ENCODE data around the gene FLAD1.
"Not testable (repeated sequence)": the region's sequence is repeated elsewhere in the genome, so short reads cannot be mapped to it uniquely, and the experiment has no call there.

The FLAD1 gene

GRCh38 chr1:154986736-154987135, 3.6 kb downstream of the FLAD1 start:
- not testable (repeated sequence) for H3K9me3 ChIP-seq (replicated peaks; ENCODE audit: low read length); H3K27me3 ChIP-seq (ENCODE audit: control insufficient read depth, insufficient read depth, low read length); H3K9ac ChIP-seq (ENCODE audit: low read depth, low read length); H3K4me2 ChIP-seq (ENCODE audit: low read length); H3K4me3 ChIP-seq (ENCODE audit: low read length)
- Histone ChIP-seq H3K4me1 (ENCODE audit: control insufficient read depth, insufficient read depth, low read length) (peaks cover 16% of the 10 kb centered on the region), H3K36me3 (ENCODE audit: insufficient read depth, low read length) (peaks cover 36% of the 10 kb centered on the region)

GRCh38 chr1:154987326-154987725, 4.2 kb downstream of the FLAD1 start:
- peaks cover 36% of the 10 kb centered on the region for H3K36me3 ChIP-seq (ENCODE audit: insufficient read depth, low read length)
- peaks cover 15% of the 10 kb centered on the region for H3K4me1 ChIP-seq (ENCODE audit: control insufficient read depth, insufficient read depth, low read length)
- no peak overlapping the region for H3K4me3 ChIP-seq (ENCODE audit: low read length)
- no peak overlapping the region for H3K9ac ChIP-seq (ENCODE audit: low read depth, low read length)
- H3K27me3 ChIP-seq (ENCODE audit: control insufficient read depth, insufficient read depth, low read length), result no peaks in the 10 kb centered on the region
- no peaks in the 10 kb centered on the region for H3K9me3 ChIP-seq (replicated peaks; ENCODE audit: low read length)
- no peak overlapping the region for H3K4me2 ChIP-seq (ENCODE audit: low read length)

GRCh38 chr1:154988058-154988954, 5.2 kb downstream of the FLAD1 start:
- H3K27me3 ChIP-seq (ENCODE audit: control insufficient read depth, insufficient read depth, low read length), result no peaks in the 10 kb centered on the region
- H3K36me3 ChIP-seq (ENCODE audit: insufficient read depth, low read length), result peaks cover 36% of the 10 kb centered on the region
- peaks cover 14% of the 10 kb centered on the region for H3K4me1 ChIP-seq (ENCODE audit: control insufficient read depth, insufficient read depth, low read length)
- H3K4me2 ChIP-seq (ENCODE audit: low read length), result no peak overlapping the region
- H3K9me3 ChIP-seq (replicated peaks; ENCODE audit: low read length), result no peaks in the 10 kb centered on the region
- no peak overlapping the region for H3K9ac ChIP-seq (ENCODE audit: low read depth, low read length)
- no peak overlapping the region for H3K4me3 ChIP-seq (ENCODE audit: low read length)

- Histone ChIP-seq H3K36me3 (ENCODE audit: insufficient read depth, low read length) (peaks cover 36% of the 10 kb centered on the region), H3K4me3 (ENCODE audit: low read length) (no peak overlapping the region), H3K4me1 (ENCODE audit: control insufficient read depth, insufficient read depth, low read length) (peaks cover 8% of the 10 kb centered on the region), H3K9ac (ENCODE audit: low read depth, low read length) (no peak overlapping the region), H3K27me3 (ENCODE audit: control insufficient read depth, insufficient read depth, low read length) (no peaks in the 10 kb centered on the region), H3K9me3 (replicated peaks; ENCODE audit: low read length) (no peaks in the 10 kb centered on the region), H3K4me2 (ENCODE audit: low read length) (no peak overlapping the region)
Observed at GRCh38 chr1:154989195-154989860, 6.2 kb downstream of the FLAD1 start.

- no peak overlapping the region for H3K4me3 ChIP-seq (ENCODE audit: low read length)
- H3K36me3 ChIP-seq (ENCODE audit: insufficient read depth, low read length), result peaks cover 36% of the 10 kb centered on the region
Observed at GRCh38 chr1:154990276-154990675, 7.1 kb downstream of the FLAD1 start.

DNA sequence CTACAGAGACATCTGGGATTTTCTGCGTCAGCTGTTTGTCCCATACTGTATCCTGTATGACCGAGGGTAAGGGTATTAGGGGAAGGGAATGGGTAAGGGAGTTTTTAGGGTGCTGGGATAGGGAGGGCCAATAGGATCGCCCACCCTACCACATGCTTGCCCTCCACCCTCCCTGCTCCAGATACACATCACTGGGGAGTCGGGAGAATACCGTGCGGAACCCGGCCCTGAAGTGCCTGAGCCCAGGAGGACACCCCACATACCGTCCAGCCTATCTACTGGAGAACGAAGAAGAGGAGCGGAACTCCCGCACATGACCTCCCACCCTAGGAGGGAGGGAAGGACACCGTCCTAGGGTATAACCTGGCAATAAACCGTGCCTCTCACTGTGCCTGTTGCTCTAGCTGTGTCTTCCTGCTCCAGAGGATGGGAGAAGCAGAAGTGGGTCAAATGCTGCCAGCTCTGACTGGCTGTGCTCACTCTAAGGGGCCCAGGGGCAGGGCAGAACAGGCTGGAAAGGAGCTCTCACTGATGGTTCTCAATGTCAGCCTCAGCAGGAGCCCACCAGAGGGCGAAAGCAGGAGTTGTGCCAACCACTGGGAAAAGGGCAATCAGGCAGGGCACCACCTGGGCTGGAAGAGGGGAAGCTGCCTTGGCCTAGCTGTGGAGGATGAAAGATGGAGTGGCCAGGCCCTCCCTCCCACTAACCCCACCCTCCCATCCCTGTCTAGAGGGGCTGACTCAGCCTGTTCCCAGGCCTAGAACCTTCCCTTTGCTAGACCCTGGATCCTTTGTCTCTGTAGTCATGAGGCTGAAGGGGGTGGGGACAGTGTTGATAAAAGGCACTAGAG, 9.8 kb downstream of the FLAD1 start:
- Histone ChIP-seq H3K9ac (ENCODE audit: low read depth, low read length) (no peak overlapping the region), H3K4me1 (ENCODE audit: control insufficient read depth, insufficient read depth, low read length) (peaks cover 4% of the 10 kb centered on the region), H3K4me2 (ENCODE audit: low read length) (no peak overlapping the region), H3K36me3 (ENCODE audit: insufficient read depth, low read length) (peaks cover 24% of the 10 kb centered on the region), H3K4me3 (ENCODE audit: low read length) (no peak overlapping the region), H3K27me3 (ENCODE audit: control insufficient read depth, insufficient read depth, low read length) (no peaks in the 10 kb centered on the region), H3K9me3 (replicated peaks; ENCODE audit: low read length) (no peaks in the 10 kb centered on the region)

More at GRCh38 chr1:154990276-154990675, 7.1 kb downstream of the FLAD1 start:
- peaks cover 4% of the 10 kb centered on the region for H3K4me1 ChIP-seq (ENCODE audit: control insufficient read depth, insufficient read depth, low read length)
- no peaks in the 10 kb centered on the region for H3K9me3 ChIP-seq (replicated peaks; ENCODE audit: low read length)
- H3K9ac ChIP-seq (ENCODE audit: low read depth, low read length), result no peak overlapping the region
- no peak overlapping the region for H3K4me2 ChIP-seq (ENCODE audit: low read length)
- H3K27me3 ChIP-seq (ENCODE audit: control insufficient read depth, insufficient read depth, low read length), result no peaks in the 10 kb centered on the region

- H3K4me1 ChIP-seq (ENCODE audit: control insufficient read depth, insufficient read depth, low read length), result peaks cover 4% of the 10 kb centered on the region
- H3K27me3 ChIP-seq (ENCODE audit: control insufficient read depth, insufficient read depth, low read length), result no peaks in the 10 kb centered on the region
- H3K4me3 ChIP-seq (ENCODE audit: low read length), result no peak within 1 kb of the TSS
- no peak within 1 kb of the TSS for H3K9ac ChIP-seq (ENCODE audit: low read depth, low read length)
- H3K36me3 ChIP-seq (ENCODE audit: insufficient read depth, low read length), result peaks cover 17% of the 10 kb centered on the region
- H3K4me2 ChIP-seq (ENCODE audit: low read length), result no peak within 1 kb of the TSS
- H3K9me3 ChIP-seq (replicated peaks; ENCODE audit: low read length), result no peaks in the 10 kb centered on the region
Observed at GRCh38 chr1:154993572-154994268, 10.6 kb downstream of the FLAD1 start, which contains the start of gene LENEP. TSS of gene LENEP (plus strand) at chr1:154993586. CDS start at chr1:154993608, 22 bp downstream.

GRCh38 chr1:154994269-154994587, 11.1 kb downstream of the FLAD1 start:
- Histone ChIP-seq H3K4me2 (ENCODE audit: low read length) (no peak overlapping the region), H3K9ac (ENCODE audit: low read depth, low read length) (no peak overlapping the region), H3K27me3 (ENCODE audit: control insufficient read depth, insufficient read depth, low read length) (no peaks in the 10 kb centered on the region), H3K4me3 (ENCODE audit: low read length) (no peak overlapping the region), H3K4me1 (ENCODE audit: control insufficient read depth, insufficient read depth, low read length) (peaks cover 4% of the 10 kb centered on the region), H3K36me3 (ENCODE audit: insufficient read depth, low read length) (peaks cover 11% of the 10 kb centered on the region), H3K9me3 (replicated peaks; ENCODE audit: low read length) (no peaks in the 10 kb centered on the region)

- H3K27me3 ChIP-seq (ENCODE audit: control insufficient read depth, insufficient read depth, low read length), result no peaks in the 10 kb centered on the region
- peaks cover 9% of the 10 kb centered on the region for H3K36me3 ChIP-seq (ENCODE audit: insufficient read depth, low read length)
- H3K4me2 ChIP-seq (ENCODE audit: low read length), result no peak overlapping the region
- H3K9me3 ChIP-seq (replicated peaks; ENCODE audit: low read length), result no peaks in the 10 kb centered on the region
- H3K4me3 ChIP-seq (ENCODE audit: low read length), result no peak overlapping the region
- no peak overlapping the region for H3K9ac ChIP-seq (ENCODE audit: low read depth, low read length)
- H3K4me1 ChIP-seq (ENCODE audit: control insufficient read depth, insufficient read depth, low read length), result peaks cover 6% of the 10 kb centered on the region
Observed at GRCh38 chr1:154994591-154994990, 11.4 kb downstream of the FLAD1 start.

- not testable (repeated sequence) for H3K4me2 ChIP-seq (ENCODE audit: low read length); H3K36me3 ChIP-seq (ENCODE audit: insufficient read depth, low read length); H3K9me3 ChIP-seq (replicated peaks; ENCODE audit: low read length); H3K4me3 ChIP-seq (ENCODE audit: low read length); H3K9ac ChIP-seq (ENCODE audit: low read depth, low read length); H3K27me3 ChIP-seq (ENCODE audit: control insufficient read depth, insufficient read depth, low read length)
- peaks cover 12% of the 10 kb centered on the region for H3K4me1 ChIP-seq (ENCODE audit: control insufficient read depth, insufficient read depth, low read length)
Observed at GRCh38 chr1:154995301-154995983, 12.3 kb downstream of the FLAD1 start.
